Hematopoietic multipotent progenitor cell treated with erythropoietin and hydrocortisone succinate and interleukin-3 and kit ligand, for 4 days (in vitro differentiated cells): ENCODE results near the gene SHFL.
A peak's percentile ranks its signal among the peaks of the same experiment; 100 is the strongest.

Source experiments
- DNase-seq: peaks from one replicate; pipeline ENCODE4 v3.0.0-alpha.2; 2015

Gene SHFL

DNA sequence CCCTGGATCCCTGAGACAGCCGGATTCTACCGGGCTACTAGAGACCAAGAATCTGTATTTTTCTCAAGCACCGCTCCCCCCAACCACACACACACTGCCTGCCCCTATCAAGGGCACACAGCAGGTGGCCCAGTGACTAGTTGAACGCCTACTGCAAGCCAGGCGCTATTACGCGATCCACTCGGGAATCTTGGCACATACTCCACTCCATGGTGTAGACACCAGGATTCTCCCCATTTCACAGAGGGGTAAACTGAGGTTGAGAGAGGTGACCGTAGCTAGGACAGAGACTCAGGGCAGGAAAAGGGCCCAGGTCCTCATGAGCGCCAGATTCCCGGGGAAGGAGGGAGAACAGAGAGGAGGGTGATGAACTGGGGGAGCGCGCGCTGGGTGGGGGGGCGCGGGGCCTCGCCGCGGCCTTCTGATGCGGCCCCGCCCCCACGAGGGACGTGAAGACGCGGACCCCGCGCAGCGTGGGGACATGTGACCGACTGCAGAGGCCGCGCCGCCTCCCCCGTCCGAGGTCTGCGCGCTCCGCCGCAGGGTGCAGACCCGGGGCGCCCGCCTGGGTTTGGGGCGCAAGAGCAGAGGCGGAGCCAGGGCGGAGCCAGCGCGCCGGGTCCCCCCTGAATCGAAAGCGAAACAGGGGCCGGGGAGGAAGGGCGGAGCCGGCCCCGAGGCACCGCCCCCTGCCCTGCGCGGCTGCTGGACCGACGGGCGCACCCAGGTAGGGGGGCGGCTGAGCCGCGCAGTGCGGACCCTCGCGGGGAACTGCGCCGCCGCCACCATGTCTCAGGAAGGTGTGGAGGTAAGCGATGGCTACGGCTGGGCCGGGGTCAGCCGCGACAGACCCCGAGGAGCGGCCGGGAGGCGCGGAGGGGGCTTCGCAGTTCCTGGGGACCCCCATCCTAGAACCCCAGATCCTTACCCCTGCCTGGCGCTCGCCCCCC, at the start of gene SHFL:
TSS of gene SHFL (plus strand) at position 677 of the 950 bp plus-strand sequence. CDS start at position 788, 111 bp downstream.
- peak; percentile 89 for DNase-seq

DNA sequence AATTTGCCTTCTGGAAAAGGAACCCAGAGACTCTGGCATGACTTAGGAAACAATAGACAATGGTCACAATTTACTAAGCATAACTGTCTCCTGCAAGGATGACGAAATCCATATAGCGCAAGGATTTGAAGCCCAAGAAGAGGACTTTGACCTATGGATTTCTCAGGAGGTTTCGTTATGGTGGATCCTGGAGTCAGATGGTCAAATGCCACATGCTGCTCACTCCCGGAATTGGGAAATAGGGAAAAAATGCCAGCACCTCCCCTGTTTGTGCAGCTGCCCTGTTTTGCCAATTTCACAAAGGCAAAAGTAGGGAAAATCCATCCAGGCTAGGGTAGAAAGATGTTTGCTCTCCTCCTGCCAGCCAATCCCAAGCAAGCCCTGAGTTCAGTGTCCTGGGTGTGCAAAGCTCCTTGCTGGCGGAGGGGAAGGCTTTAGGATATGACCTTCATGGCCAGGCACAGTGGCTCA, 49.5 kb upstream of the SHFL start:
- no peak for DNase-seq

DNA sequence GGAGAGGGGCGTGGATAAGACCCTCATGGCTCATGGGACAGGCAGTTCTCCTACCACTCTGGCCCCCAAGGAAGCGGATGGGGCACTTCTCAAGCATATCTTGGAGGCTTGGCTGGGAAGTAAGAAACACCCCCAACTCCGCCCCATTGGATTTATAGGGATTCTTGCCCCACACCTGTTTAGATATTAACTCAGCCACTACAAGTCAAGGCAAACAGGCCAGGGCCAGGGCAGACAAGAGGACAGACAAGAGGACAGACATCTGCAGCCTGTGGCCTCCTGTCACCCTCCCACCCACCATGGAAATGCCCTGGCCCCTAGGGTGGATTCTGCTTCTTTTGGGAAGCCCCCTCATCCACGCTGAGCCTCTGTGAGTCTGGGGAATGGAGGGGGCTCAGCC, 48.8 kb upstream of the SHFL start:
- no peak for DNase-seq

DNA sequence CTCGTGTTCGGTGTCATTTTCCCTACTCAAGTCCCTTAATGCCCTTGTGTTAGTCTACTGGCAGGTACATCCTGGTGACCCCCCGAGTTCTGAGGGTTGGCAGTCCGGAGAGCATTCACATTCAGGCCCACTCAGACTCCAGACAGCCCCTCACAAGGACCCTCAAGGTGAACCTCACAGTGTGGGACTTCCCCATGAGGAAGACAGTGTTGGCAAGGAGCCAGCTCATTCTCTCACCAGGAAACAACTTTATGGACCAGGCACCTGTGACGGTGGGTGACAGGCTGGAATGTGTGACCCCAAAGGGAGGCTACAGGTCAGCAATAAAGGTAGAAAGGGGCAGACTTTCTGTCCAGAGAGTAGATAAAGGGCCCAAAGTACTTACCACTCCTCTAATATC, 48.3 kb upstream of the SHFL start:
- no peak for DNase-seq

DNA sequence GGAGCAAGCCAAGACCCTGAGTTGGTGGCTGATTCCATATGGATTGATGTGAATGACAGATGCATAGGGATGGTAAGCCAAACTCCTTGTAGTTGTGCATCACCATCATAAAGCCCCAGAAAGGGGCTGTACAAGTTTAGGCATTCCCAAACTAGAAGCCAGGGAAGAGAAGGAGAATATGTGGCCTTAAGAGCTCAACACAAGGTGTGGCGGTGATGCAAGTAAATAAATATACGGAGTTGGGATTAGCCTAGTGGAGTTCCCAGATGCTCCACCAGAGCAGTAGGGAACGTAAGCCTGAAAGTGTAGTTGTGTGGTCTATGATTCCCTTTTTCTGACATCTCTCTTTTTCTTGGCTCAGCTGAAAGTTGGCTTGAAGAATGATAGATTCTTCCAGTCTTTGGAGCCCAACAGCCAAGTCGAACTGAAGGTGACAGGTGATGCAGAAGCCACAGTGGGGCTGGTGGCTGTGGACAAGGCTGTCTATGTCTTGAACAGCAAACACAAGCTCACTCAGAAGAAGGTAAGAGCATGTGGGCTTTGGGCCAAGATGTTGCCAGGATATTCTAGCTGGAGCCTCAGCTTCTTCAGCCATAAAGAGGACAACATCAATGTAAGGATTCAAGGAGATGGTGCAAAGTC, 42.7 kb upstream of the SHFL start:
- DNase-seq: peak; percentile 15

DNA sequence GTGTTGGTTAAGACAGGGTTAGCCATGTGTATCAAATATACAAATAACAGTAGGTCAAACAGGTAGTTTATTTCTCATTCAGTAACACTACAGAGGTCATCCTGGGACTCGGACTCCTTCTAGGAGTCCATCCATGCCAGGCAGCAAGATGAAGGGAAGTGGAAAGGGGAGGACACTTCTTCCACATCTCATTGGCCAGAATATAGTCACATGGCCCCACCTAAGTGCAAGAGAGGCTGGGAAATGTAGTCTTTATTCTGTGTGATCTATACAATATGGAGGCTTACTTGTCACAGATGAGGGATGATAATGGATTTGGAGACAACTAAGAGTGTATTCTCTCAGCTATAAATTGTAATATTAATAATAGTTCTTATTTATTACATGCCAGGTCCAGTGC, 41.7 kb upstream of the SHFL start:
- DNase-seq: no peak

DNA sequence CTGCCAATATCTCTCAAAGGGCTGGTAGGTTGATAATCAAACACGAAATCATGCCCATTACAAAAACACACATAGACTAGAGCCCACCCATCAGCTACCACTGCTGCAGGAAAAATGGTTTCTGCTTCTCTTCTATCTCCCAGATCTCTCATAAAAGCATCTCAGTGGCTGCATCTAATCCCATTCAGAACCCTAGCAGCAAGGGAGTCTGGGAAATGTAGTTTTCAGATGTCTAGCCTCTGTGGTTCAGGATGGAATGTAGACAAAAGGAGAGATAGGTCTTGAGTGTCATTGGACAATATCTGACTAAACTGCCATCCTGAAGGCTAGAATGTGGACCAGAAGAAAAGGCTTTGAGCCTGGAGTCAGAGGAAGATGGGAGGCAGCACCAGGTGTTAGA, 40.7 kb upstream of the SHFL start:
- DNase-seq: no peak

DNA sequence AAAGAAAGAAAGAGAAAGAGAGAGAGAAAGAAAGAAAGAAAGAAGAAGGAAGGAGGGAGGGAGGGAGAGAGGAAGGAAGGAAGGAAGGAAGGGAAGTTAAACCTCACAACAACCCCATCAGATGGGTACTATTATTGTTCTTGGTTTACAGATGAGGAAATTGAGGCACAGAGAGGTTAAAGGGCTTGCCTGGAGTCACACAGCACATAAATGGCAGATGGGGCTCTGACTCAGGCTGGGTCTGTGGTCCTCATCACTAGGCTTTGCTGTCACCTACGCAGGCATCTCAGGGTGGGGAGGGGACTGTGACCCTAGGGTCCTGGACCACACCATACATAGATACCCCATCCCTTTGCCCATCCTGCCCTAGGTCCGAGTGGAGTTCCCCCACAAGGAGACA, 36.5 kb upstream of the SHFL start:
- DNase-seq: no peak

DNA sequence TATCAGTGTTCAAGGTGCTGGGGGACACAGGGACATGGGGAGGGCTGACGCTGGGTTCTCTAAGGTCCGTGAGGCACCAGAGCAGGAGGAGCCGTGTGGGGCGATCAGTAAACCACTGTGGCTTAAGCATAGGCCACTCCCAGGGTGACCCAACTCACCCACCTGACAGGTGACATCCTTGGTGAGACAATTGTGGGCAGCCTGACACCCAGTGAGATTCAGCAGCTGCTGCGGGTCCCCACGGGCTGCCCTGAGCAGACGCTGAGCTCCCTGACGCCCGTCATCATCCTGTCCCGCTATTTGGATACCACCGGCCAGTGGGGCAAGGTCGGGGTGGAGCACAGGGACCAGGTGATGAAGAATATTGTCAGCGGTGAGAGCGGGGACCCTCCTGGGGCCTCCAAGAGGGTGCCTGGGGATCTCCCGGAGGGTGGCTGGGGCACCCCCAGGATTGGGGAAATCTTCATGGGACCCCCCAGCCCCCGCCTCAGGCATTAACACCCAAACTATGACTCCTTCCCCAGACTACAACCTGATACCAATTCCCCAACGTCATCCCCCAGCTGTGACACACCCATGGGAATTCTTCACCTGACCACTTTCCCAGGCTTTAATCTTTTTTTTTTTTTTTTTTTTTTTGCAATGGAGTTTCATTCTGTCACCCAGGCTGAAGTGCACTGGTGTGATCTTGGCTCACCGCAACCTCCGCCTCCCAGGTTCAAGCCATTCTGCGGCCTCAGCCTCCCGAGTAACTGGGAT, 33.3 kb upstream of the SHFL start:
- DNase-seq: no peak

DNA sequence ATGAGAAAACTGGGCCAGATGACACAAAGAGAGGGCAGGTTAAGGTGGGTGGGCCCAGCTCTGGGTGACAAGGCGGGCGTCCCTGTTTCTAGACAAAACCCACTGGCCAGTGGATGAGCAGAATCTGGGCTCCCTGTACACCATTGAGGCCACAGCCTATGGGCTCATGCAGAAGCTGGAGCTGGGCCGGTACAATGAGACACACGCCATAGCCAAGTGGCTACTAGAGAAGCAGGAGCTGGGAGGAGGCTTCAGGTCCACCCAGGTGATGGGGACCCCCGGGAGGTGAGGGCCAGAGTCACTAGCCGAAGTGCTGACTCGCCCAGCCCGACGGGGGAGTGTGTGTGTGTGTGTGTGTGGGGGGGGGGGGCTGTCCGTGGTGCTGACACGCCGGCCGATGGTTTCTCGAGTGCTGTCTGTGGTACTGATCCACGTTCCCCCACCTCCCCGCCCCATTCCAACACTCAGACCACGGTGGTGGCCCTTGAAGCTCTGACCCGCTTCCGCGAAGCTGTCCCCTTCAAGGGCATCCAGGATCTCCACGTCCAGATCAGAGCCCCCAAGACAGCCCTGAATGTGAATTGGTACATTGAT, 24.3 kb upstream of the SHFL start:
- peak; percentile 60 for DNase-seq

DNA sequence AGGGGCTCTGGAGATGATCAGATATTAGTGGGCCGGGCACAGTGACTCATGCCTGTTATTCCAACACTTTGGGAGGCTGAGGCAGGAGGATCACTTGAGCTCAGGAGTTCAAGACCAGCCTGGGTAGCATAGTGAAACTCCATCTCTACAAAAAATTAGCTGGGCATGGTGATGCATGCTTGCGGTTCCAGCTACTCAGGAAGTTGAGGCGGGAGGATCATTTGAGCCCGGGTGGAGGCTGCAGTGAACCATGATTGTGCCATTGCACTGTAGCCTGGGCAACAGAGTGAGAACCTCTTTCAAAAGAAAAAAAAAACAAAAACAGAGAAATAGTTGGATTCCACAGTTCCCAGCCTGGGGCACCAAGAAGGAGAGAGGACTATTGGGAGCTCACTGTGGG, 17.9 kb upstream of the SHFL start:
- DNase-seq: no peak

DNA sequence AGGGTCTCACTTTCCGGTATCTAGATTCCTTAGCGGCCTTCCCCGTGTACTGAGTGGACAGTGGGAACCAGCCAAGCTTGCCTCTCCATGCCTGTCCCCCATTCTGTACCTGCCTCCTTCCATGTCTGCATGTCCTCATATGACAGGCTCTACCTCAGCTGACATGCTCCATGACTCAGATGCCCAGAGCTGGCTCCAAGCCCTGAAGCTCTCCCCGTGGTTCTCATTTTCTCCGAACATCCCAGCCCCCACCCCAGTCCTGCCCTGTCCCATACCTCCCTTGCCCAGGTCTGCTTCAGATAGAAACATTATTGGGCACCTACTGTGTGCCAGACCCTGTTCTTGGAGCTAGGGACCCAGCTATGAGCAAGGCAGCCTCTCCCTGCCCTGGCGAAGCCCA, 17.1 kb upstream of the SHFL start:
- no peak for DNase-seq

DNA sequence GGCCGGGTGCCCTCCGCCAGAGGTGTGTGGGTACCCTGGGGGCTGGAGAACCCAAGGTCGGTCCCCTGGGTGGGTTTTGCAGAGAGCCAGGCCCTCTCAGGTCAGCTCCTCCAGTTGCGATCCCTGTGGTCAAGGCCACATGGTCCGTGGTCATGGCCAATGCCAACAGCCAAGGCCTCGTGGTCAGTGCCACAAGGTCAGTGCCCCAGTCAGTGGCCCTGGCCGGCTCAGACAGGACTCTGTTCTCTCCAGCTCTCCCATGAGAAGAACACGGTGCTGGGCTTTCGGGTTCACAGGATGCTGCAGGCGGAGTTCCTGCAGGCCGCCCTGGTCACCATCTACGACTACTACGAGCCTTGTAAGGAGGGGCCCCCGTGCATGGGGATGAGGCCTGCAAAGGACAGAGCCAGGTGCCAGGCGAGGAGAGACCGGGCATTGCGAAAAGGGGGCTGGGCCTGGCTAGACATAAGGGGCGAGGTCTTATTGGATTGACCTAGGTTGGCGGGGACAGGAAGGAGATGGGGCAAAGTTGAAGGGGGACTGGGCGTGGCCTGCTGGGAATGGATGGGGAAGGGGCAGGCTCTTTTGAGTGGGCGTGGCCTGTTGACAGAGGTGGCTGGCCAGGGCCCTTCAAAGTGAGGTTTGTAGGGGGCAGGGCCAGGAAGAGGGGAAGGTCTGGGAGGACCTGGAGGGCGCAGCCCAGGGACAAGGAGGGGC, 15.2 kb upstream of the SHFL start:
- DNase-seq: no peak

DNA sequence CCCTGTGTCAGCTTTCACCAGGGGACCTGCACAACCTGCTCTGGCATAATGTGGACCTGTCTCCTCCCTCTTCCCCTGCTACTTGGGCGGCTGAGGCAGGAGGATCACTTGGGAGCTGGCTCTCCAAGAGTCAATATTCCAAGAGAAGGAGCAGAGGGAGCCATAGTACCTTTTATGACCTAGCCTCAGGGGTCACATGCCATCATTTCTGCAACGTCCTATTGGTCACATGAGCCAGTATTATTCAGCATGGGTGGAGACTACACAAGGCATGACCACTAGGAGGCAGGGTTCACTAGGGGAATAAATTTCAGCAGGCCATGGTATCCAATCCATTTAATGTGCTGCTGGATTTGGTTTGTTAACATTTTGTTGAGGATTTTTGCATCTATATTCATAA, 12.0 kb upstream of the SHFL start:
- peak; percentile 78 for DNase-seq

DNA sequence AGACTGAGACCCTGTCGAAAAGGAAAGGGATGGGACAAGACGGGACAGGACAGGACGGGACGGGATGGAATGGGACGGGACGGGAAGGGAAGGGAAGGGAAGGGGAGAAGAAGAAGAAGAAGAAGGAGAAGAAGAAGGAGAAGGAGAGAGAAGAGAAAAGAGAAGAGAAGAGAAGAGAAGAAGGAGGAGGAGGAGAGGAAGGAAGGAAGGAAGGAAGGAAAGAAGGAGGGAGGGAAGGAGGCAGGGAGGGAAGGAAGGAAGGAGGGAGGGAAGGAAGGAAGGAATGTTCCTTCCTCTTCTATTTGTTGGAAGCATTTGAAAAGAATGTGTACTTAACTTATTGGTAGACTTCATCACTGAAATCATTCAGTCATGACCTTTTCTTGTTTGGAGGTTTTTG, 9.6 kb upstream of the SHFL start:
- no peak for DNase-seq

DNA sequence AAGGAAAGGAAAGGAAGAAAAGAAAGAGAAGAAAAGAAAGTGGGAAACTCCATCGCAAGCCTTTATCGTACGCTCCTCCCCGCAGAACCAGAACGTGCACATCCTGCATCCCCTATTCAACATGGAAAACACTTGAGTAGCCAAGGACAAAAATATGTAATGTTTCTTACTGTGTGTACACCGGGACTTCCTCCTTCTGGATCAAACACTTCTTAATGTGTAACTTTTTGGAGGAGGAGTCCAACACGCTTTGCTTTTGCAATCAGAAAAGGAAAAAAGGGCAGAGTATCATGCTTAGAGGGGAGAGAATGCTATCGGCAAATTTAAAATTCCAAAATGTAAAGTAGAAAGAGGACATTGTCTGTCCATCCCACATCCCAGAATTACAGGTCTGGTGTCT, 7.8 kb upstream of the SHFL start:
- no peak for DNase-seq

DNA sequence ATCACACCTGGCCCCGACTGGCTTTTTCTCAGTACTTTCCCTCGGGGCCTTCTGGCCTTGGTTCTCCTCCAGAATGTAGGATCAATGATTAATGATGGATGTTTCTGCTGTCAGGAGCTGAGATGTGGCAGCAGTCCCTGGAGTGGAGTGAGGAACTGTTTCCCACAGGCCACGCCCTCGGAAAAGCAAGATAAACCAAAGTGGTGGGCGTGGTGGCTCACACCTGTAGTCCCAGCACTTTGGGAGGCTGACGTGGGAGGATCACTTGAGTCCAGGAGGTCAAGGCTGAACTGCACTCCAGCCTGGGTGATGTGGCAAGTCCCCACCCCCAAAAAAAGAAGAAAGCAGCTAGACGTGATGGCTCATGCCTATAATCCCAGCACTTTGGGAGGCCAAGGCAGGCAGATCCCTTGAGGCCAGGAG, 7.1 kb upstream of the SHFL start:
- no peak for DNase-seq

DNA sequence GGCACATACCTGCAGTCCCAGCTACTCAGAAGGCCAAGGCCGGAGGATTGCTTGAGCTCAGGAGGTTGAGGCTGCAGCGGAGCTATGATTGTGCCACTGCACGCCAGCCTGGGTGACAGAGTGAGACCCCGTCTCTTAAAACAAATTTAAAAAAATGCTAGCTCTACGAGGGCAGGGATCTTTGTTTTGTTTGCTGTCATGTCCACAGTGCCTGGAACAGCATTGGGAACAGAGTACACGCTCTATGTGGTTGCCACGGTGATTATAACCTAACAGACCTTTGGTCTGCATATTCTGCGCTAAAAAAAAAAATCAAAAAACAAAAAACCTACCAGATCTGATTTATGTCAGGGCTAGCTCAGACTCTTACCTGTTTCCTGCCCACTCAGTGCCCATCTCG, 2.2 kb upstream of the SHFL start:
- no peak for DNase-seq

DNA sequence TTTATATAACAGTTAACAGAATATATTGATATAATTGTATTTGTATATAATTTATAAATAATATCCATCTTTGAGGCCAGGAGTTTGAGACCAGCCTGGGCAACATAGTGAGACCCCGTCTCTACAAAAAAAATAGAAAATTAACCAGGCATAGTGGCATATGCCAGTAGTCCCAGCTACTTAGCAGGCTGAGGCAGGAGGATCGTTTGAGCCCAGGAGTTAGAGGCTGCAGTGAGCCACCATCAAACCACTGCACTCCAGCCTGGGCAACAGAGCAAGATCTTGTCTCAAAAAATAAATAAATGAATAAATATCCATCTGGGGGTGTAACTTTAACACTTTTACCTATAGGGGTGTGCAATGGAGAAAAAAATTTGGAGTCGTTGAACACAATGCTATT, 1.3 kb upstream of the SHFL start:
- DNase-seq: no peak

DNA sequence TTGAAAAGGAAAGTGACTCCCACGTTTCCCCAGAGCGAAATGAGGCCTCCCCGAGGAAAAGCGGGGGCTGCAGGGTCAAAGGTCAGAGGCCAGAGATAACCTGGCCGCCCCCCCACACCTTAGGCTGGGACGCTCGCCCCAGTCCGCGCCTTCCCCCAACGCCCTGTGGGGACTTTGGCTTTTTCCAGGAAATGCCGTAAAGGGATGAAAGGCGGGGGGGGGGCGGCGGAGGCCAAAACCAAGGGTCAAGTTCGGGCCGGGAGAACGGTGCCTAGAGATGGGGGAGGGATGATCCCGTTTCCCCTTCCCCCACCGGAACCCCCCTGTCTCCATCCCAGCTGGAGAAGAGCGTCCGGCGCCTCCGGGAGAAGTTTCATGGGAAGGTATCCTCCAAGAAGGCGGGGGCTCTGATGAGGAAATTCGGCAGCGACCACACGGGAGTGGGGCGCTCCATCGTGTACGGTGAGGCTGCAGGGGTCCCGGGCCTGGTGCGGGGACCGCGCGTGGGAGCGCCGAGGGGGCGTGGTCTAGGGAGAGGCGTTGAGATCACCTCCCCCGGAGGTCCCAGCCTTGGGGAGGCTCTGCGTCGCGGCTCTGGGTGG, 575 bp downstream of the SHFL start:
- peak; percentile 32 for DNase-seq

DNA sequence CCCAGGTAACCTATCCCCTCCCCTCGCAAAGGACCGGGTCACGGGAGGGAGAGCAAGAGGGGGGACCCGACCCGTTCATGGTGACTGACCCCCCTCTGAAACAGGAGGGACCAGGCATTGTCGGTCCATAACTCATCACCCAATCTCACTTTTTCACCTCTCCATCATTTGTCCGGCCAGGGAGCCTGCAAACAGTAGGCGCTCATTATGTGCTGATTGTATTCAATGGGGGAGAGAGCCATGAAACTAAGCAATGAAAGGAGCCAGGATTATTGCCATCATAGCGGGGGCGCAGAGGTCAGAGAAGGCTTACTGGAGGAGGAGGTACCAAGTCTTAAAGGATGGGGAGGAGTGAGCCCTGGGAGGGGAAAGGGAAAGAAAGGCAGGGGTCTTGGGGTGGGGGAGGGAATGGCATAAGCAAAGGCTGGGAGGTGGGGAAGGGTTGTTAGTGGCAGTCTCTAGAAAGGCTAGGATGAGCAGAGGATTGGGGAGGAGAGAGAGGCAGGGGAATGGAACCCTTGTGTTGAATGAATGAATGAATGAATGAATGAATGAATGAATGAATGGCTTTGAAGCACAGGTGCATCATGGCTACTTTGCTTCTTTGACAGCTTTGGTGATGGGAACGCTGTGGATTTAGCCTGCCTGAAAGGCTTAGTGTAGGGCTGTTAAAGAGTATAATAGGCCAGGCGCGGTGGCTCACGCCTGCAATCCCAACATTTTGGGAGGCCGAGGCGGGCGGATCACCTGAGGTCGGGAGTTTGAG, 1.4 kb downstream of the SHFL start:
- no peak for DNase-seq
